IPS-20b (cell line): ENCODE results near the gene ARHGAP26.

Experiments
- H3K27ac ChIP-seq: one replicate; pipeline ENCODE4 v1.5.1; 2013; ENCODE audit warnings: low read length
- H3K27me3 ChIP-seq: 2 replicates; pipeline ENCODE4 v1.6.1; 2013; ENCODE audit warnings: mild to moderate bottlenecking, low read length, inconsistent platforms; ENCODE audit not compliant: insufficient read depth
- H3K36me3 ChIP-seq: 2 replicates; pipeline ENCODE4 v1.6.1; 2013; ENCODE audit warnings: low read depth, mild to moderate bottlenecking, inconsistent platforms, low read length, moderate library complexity; ENCODE audit not compliant: insufficient read depth
- H3K4me1 ChIP-seq: 2 replicates; pipeline ENCODE4 v1.6.1; 2013; ENCODE audit warnings: mild to moderate bottlenecking, control low read depth, inconsistent platforms, low read length, moderate library complexity; ENCODE audit not compliant: insufficient read depth
- H3K4me3 ChIP-seq: 2 replicates; pipeline ENCODE4 v1.5.1; 2013; ENCODE audit warnings: mild to moderate bottlenecking, low read length, inconsistent platforms
- H3K9ac ChIP-seq: 2 replicates; pipeline ENCODE4 v1.6.1; 2013; ENCODE audit warnings: low read depth, mild to moderate bottlenecking, inconsistent platforms, low read length, moderate library complexity
- H3K9me3 ChIP-seq: 2 replicates; pipeline ENCODE4 v1.6.1; 2013; ENCODE audit warnings: mild to moderate bottlenecking, low read depth, low read length, inconsistent platforms; ENCODE audit not compliant: insufficient read depth

Gene ARHGAP26

DNA sequence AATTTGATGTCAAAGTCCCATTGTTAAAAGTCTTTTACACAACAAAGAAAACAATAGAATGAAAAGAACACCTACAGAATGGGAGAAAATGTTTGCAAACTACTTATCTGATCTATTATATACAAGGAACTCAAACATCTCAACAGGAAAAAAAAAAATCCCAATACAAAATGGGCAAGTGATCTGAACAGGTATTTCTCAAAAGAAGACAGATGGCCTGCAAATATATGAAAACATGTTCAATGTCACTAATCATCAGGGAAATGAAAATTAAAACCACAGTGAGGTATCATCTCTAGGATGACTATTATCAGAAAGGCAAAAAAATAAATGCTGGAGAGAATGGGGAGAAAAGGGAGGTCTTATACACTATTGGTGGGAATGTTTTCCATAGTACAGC, 301.8 kb downstream of the ARHGAP26 start:
- H3K4me1 ChIP-seq, result peaks cover 3% of the 10 kb centered on the region; the same call in 1 of the 2 replicates
- H3K4me3 ChIP-seq, result no peak overlapping the region; the same call in 1 of the 2 replicates
- H3K27ac ChIP-seq, result no peak overlapping the region
- 0 out of 2 replicates have a peak, but pooled peaks cover 3% of the 10 kb centered on the region for H3K36me3 ChIP-seq
- H3K9ac ChIP-seq, result no peak overlapping the region
- 0 out of 2 replicates have a peak, but pooled peaks cover 6% of the 10 kb centered on the region for H3K9me3 ChIP-seq
- no peaks in the 10 kb centered on the region for H3K27me3 ChIP-seq

DNA sequence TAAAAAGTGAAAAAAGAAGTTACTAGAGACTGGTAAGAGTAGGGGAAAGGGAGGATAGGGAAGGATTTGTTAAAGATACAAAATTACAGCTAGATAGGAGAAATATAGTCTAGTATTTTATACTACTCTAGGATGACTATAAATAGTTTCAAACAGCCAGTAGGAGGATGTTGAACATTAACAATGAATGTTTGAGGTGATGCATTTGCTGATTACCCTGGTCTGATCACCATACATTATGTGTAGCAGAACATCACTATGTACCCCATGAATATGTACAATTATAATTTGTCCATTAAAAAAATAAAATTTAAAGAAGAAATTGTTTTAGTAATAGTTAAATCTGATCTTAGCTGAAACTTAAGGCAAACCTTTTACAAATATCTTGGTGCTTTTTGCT, 302.6 kb downstream of the ARHGAP26 start:
- Histone ChIP-seq H3K4me3 (no peak overlapping the region), H3K36me3 (0 out of 2 replicates have a peak, but pooled peaks cover 3% of the 10 kb centered on the region), H3K4me1 (no peaks in the 10 kb centered on the region; the same call in 1 of the 2 replicates), H3K27me3 (no peaks in the 10 kb centered on the region), H3K9me3 (0 out of 2 replicates have a peak, but pooled peaks cover 6% of the 10 kb centered on the region), H3K9ac (no peak overlapping the region), H3K27ac (no peak overlapping the region)

GRCh38 chr5:143073766-143074165, 303.6 kb downstream of the ARHGAP26 start:
- Histone ChIP-seq H3K27ac (no peak overlapping the region), H3K4me3 (no peak overlapping the region), H3K27me3 (no peaks in the 10 kb centered on the region), H3K9ac (no peak overlapping the region), H3K4me1 (peaks cover 4% of the 10 kb centered on the region; the same call in 1 of the 2 replicates), H3K9me3 (0 out of 2 replicates have a peak, but pooled peaks cover 6% of the 10 kb centered on the region), H3K36me3 (0 out of 2 replicates have a peak, but pooled peaks cover 2% of the 10 kb centered on the region)

- no peaks in the 10 kb centered on the region for H3K36me3 ChIP-seq
- no peak overlapping the region for H3K9ac ChIP-seq
- H3K27ac ChIP-seq, result no peak overlapping the region
- H3K4me3 ChIP-seq, result no peak overlapping the region
- H3K4me1 ChIP-seq, result peaks cover 4% of the 10 kb centered on the region; the same call in 1 of the 2 replicates
- H3K27me3 ChIP-seq, result no peaks in the 10 kb centered on the region
- H3K9me3 ChIP-seq, result 0 out of 2 replicates have a peak, but pooled peaks cover 6% of the 10 kb centered on the region
These were observed 304.3 kb downstream of the ARHGAP26 start for GRCh38 chr5:143074414-143074996.

GRCh38 chr5:143076377-143076776, 306.2 kb downstream of the ARHGAP26 start:
- no peak overlapping the region for H3K27ac ChIP-seq
- no peaks in the 10 kb centered on the region for H3K27me3 ChIP-seq
- no peaks in the 10 kb centered on the region for H3K36me3 ChIP-seq
- H3K9me3 ChIP-seq, result 0 out of 2 replicates have a peak, but pooled peaks cover 6% of the 10 kb centered on the region
- H3K4me3 ChIP-seq, result no peak overlapping the region
- no peak overlapping the region for H3K9ac ChIP-seq
- peaks cover 4% of the 10 kb centered on the region; the same call in 1 of the 2 replicates for H3K4me1 ChIP-seq

DNA sequence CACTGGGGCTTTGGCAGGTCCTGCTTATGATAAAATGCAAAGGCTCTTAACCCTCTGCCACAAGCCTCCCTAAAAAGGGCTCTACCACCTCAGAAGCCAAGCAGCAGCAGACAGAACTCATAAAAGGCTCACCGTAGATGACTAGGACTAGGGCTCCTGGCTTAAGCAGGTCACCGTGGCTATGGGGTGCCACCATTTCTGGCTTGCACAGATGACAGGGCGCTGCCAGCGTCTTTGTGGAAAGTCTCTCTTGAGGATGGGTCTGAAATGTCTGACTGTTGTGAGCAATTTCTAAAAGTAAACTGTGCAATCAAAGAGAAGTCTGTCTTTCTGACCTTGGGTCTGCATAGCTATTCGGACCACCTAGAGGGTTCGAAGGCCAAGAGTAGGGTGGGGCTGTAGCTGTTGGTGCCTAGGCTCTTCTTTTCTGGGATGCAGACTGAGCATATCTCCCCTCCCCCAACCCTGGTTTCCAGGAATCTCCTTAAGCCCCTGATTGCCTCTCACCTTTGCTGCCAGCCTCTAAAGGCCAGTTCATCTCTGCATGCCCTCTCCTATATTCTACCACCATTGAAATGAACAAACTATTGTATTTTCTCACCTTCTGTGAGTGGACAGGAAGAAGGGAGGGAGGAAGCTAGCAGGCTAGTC, 307.4 kb downstream of the ARHGAP26 start:
- peaks cover 4% of the 10 kb centered on the region; the same call in 1 of the 2 replicates for H3K4me1 ChIP-seq
- no peak overlapping the region for H3K27ac ChIP-seq
- H3K27me3 ChIP-seq, result no peaks in the 10 kb centered on the region
- no peaks in the 10 kb centered on the region for H3K9me3 ChIP-seq
- no peaks in the 10 kb centered on the region for H3K36me3 ChIP-seq
- no peak overlapping the region for H3K4me3 ChIP-seq
- H3K9ac ChIP-seq, result no peak overlapping the region

DNA sequence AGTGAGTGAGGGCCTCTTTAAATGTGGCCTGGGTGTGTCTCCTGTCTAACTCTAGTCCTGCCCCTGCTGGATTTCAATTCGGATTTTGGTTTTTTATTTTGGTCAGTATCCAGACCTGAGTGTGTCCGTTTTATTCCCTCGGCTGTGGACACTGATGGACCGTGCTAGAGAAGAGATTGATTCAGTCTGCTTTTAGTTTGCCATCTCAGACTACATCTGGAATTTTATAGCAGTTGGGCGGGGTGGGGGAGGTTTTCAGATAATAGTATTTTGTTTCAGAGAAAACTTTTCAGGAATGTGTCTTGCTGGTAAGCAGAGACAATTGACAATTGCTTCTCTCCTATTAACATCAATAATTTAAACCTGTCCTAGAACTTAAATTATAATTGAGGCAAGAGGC, 308.1 kb downstream of the ARHGAP26 start:
- Histone ChIP-seq H3K36me3 (no peaks in the 10 kb centered on the region), H3K4me1 (peaks cover 6% of the 10 kb centered on the region; the same call in 1 of the 2 replicates), H3K27me3 (no peaks in the 10 kb centered on the region), H3K27ac (no peak overlapping the region), H3K9me3 (no peaks in the 10 kb centered on the region), H3K4me3 (no peak overlapping the region), H3K9ac (no peak overlapping the region)

GRCh38 chr5:143078971-143079370, 308.8 kb downstream of the ARHGAP26 start:
- H3K9me3 ChIP-seq, result no peaks in the 10 kb centered on the region
- H3K27ac ChIP-seq, result no peak overlapping the region
- H3K9ac ChIP-seq, result no peak overlapping the region
- no peaks in the 10 kb centered on the region for H3K36me3 ChIP-seq
- H3K4me3 ChIP-seq, result no peak overlapping the region
- no peaks in the 10 kb centered on the region for H3K27me3 ChIP-seq
- peaks cover 6% of the 10 kb centered on the region; the same call in 1 of the 2 replicates for H3K4me1 ChIP-seq

DNA sequence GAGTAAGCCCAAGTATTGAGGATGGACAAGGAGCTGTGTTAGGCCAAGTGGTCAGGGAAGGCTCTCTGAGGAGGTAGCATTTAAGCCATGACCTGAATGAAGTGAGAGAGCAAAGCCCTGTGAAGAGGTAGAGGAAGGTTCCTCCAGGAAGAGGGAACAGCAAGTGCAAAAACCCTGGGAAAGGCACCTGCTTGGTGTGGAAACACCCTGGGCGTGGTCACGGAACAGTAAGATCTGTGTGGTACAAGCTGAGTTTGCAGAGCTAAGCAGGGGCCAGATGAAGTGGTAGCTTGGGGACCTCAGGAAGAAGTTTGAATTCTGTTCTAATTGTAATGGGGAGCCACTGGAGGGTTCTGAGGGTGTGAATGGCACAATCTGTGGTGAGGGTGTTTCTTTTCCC, 310.2 kb downstream of the ARHGAP26 start:
- no peaks in the 10 kb centered on the region for H3K36me3 ChIP-seq
- no peaks in the 10 kb centered on the region for H3K9me3 ChIP-seq
- H3K9ac ChIP-seq, result no peak overlapping the region
- H3K4me1 ChIP-seq, result peaks cover 6% of the 10 kb centered on the region; the same call in 1 of the 2 replicates
- H3K27me3 ChIP-seq, result no peaks in the 10 kb centered on the region
- H3K27ac ChIP-seq, result no peak overlapping the region
- H3K4me3 ChIP-seq, result no peak overlapping the region

DNA sequence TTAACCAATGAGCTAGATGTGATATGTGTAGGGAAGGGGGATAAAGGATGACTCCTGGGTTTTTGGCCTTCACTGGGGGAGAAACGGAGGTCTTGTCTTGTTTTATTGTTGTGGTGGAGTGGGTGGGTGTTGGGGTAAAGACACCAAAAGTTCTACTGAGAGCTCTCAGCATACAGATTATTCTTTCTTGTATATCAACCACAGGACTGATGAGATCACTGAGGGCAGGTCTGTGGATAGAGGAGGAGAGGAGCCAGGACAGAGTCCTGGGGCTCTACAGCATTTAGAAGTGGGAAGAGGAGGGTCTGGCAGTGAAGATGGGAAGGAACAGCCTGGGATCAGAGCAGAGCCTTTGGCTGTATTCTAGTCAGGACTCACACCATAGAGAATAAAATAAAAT, 310.8 kb downstream of the ARHGAP26 start:
- Histone ChIP-seq H3K9me3 (no peaks in the 10 kb centered on the region), H3K9ac (no peak overlapping the region), H3K4me3 (no peak overlapping the region), H3K4me1 (peaks cover 6% of the 10 kb centered on the region; the same call in 1 of the 2 replicates), H3K27ac (no peak overlapping the region), H3K27me3 (no peaks in the 10 kb centered on the region), H3K36me3 (no peaks in the 10 kb centered on the region)

- H3K27ac ChIP-seq, result no peak overlapping the region
- H3K9ac ChIP-seq, result no peak overlapping the region
- H3K4me1 ChIP-seq, result peaks cover 6% of the 10 kb centered on the region; the same call in 1 of the 2 replicates
- no peaks in the 10 kb centered on the region for H3K27me3 ChIP-seq
- H3K9me3 ChIP-seq, result no peaks in the 10 kb centered on the region
- H3K36me3 ChIP-seq, result no peaks in the 10 kb centered on the region
- H3K4me3 ChIP-seq, result no peak overlapping the region
These were observed 312.8 kb downstream of the ARHGAP26 start for GRCh38 chr5:143083006-143083405.

DNA sequence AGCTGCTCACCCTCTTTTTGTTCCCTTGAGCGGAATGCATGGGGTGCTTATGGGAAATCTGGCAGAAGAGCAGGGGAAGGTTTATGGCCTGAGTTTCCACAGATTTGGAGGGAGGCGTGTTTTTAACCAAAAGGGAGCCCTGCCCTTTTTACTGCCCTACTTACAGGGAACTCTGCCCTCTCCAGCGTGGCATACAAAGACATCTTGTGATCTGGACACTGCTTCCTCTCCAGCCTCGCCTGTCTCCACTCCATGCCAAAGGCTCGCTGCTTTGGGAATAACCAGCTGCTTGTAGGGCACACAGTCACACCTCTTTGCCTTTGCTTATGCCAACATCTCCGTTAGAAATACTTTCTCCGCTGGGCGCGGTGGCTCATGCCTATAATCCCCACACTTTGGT, 314.2 kb downstream of the ARHGAP26 start:
- Histone ChIP-seq H3K9me3 (no peaks in the 10 kb centered on the region), H3K27ac (no peak overlapping the region), H3K9ac (no peak overlapping the region), H3K4me1 (0 out of 2 replicates have a peak, but pooled peaks cover 2% of the 10 kb centered on the region), H3K36me3 (no peaks in the 10 kb centered on the region), H3K27me3 (no peaks in the 10 kb centered on the region), H3K4me3 (no peak overlapping the region)
